ENCODE data around the gene TAF1C. TPM values are rescaled to one million over a fixed set of nuclear protein-coding genes. Genes with fewer than 3 reads are reported as not detected.

Gene TAF1C
- polyA plus RNA-seq, 1 of the 3 experiments (the other 2 are of a cell fraction) = 49.3 TPM

DNA sequence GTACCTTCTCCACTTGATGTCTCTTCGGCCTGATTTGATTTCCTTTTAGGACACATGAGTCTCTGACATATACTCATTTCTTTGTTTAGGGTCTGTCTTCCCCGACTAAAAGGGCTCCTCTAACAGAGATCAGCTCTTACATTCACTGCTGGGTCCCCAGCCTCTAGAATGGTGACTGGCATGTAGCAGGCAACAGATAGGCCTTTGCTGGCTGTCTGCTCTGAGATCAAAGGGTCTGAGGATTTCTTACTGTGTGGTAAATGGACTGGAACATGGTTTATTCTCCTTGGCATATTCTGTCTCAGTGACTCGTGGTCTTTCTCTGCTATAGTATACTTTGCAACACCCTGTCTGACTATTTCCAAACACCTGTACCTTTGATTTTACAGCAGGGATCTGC lies 25.1 kb downstream of the TAF1C start:
- no peaks in the 10 kb centered on the region for H3K9me2 ChIP-seq
- POLR2A ChIA-PET = no interaction called here
- peaks cover 39% of the 10 kb centered on the region for H3K27me3 ChIP-seq (ENCODE audit: insufficient read depth)

DNA sequence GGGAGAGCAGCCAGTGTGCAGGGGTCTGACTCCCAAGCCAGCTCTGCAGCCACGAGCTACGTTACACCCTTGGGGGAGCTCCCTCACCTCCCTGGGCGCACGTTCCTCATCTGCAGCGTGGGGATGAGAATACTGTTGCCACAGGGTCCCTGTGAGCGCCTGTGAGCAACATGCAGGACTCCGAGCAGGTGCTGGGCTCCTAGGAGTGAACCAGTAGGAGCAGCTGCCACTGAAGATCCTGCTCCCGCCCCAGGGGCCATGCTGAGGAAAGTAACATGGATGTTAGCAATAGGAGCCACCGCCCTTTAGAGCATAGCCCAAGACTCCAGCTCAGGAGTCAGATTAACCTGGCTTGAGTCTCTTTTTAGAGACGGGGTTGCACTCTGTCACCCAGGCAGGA lies 25.8 kb downstream of the TAF1C start:
- no peak overlapping the region for H2AFZ ChIP-seq (ENCODE audit: low read depth)
- H3K27me3 ChIP-seq (ENCODE audit: insufficient read depth) = peaks cover 32% of the 10 kb centered on the region
- no peak for DNase-seq
- H4K20me1 ChIP-seq (ENCODE audit: insufficient read depth) = no peaks in the 10 kb centered on the region
- H3K4me2 ChIP-seq = no peak overlapping the region
- ChIA-PET CTCF (interaction anchor here (0.9 to 1.9 kb wide), 6 partner anchors 13 to 204 kb away, joined by 3 to 8 read pairs (median 6); partner anchors contain the start of gene TAF1C), POLR2A (no interaction called here)
- TF ChIP-seq FOSL2 (IDR thresholded peaks at IDR 0.05; ENCODE audit: borderline replicate concordance, low read depth) (no peak), EZH2phosphoT487 (IDR thresholded peaks at IDR 0.05; ENCODE audit: borderline replicate concordance, low read depth) (no peak), TAF1 (IDR thresholded peaks at IDR 0.05; ENCODE audit: borderline replicate concordance, low read depth, low read length) (no peak), MEF2A (IDR thresholded peaks at IDR 0.05; ENCODE audit: borderline replicate concordance, low read depth) (no peak), SMC3 (IDR thresholded peaks at IDR 0.05; ENCODE audit: low read depth, low read length) (no peak)
- no peak overlapping the region for H3K27ac ChIP-seq (ENCODE audit: low read depth in 2 of 2, low read length in 1 of 2)
- peaks cover 0 to 2% of the 10 kb centered on the region in 2 experiments; a peak in 1 of 4 replicates for H3K4me1 ChIP-seq (ENCODE audit: control insufficient read depth in 1 of 2, insufficient read depth in 2 of 2, low read depth in 1 of 2, low read length in 1 of 2)
- no peak overlapping the region for H3K4me3 ChIP-seq (ENCODE audit: low read depth in 2 of 2, low read length in 1 of 2)
- no peaks in the 10 kb centered on the region for H3K9me3 ChIP-seq
- H3F3A ChIP-seq (replicated peaks; ENCODE audit: insufficient read depth) = no peaks in the 10 kb centered on the region
- H3K9ac ChIP-seq = no peak overlapping the region
- no peaks in the 10 kb centered on the region for H3K36me3 ChIP-seq (replicated peaks in 1 of 2; ENCODE audit: control insufficient read depth in 1 of 2, insufficient read depth in 2 of 2, low read length in 1 of 2)
- H3K79me2 ChIP-seq (ENCODE audit: insufficient read depth) = no peaks in the 10 kb centered on the region
- no peaks in the 10 kb centered on the region for H3K9me2 ChIP-seq
- 67% methylated on average over 1 of the region's 10 CpGs for WGBS (ENCODE audit: low lambda C conversion rate)

More for the DNA sequence above, 25.1 kb downstream of the TAF1C start:
- no peak overlapping the region for H3K4me3 ChIP-seq (ENCODE audit: low read depth in 2 of 2, low read length in 1 of 2)
- no peaks in the 10 kb centered on the region for H3K36me3 ChIP-seq (replicated peaks in 1 of 2; ENCODE audit: control insufficient read depth in 1 of 2, insufficient read depth in 2 of 2, low read length in 1 of 2)
- H3K9me3 ChIP-seq = no peaks in the 10 kb centered on the region
- H3K4me1 ChIP-seq (ENCODE audit: control insufficient read depth in 1 of 2, insufficient read depth in 2 of 2, low read depth in 1 of 2, low read length in 1 of 2) = peaks cover 0 to 2% of the 10 kb centered on the region in 2 experiments; a peak in 1 of 4 replicates
- no peak overlapping the region for H3K9ac ChIP-seq
- H3F3A ChIP-seq (replicated peaks; ENCODE audit: insufficient read depth) = no peaks in the 10 kb centered on the region
- H4K20me1 ChIP-seq (ENCODE audit: insufficient read depth) = no peaks in the 10 kb centered on the region
- no peak overlapping the region for H2AFZ ChIP-seq (ENCODE audit: low read depth)
- H3K79me2 ChIP-seq (ENCODE audit: insufficient read depth) = no peaks in the 10 kb centered on the region
- CTCF ChIA-PET = interaction anchor here (1.3 to 1.9 kb wide), 2 partner anchors 13 to 14 kb away, joined by 6 read pairs; no protein-coding TSS in a partner anchor
- DNase-seq = no peak
- WGBS (ENCODE audit: low lambda C conversion rate) = 35% methylated on average over 3 of the region's 3 CpGs
- TF ChIP-seq, protein P1, sequence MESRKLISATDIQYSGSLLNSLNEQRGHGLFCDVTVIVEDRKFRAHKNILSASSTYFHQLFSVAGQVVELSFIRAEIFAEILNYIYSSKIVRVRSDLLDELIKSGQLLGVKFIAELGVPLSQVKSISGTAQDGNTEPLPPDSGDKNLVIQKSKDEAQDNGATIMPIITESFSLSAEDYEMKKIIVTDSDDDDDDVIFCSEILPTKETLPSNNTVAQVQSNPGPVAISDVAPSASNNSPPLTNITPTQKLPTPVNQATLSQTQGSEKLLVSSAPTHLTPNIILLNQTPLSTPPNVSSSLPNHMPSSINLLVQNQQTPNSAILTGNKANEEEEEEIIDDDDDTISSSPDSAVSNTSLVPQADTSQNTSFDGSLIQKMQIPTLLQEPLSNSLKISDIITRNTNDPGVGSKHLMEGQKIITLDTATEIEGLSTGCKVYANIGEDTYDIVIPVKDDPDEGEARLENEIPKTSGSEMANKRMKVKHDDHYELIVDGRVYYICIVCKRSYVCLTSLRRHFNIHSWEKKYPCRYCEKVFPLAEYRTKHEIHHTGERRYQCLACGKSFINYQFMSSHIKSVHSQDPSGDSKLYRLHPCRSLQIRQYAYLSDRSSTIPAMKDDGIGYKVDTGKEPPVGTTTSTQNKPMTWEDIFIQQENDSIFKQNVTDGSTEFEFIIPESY (IDR thresholded peaks at IDR 0.05; ENCODE audit: borderline replicate concordance, low read depth) = no peak
- no peak for TF ChIP-seq SIN3A (IDR thresholded peaks at IDR 0.05; ENCODE audit: borderline replicate concordance, low read depth, low read length)
- TF ChIP-seq RAD21 (IDR thresholded peaks at IDR 0.05; ENCODE audit: low read length) = no peak
- no peak for TF ChIP-seq NFIC (IDR thresholded peaks at IDR 0.05; ENCODE audit: borderline replicate concordance)
- no peak for TF ChIP-seq TCF12 (IDR thresholded peaks at IDR 0.05)
- TF ChIP-seq FOSL2 (IDR thresholded peaks at IDR 0.05; ENCODE audit: borderline replicate concordance, low read depth) = no peak
- no peak for TF ChIP-seq JUND (IDR thresholded peaks at IDR 0.05)
- no peak for TF ChIP-seq ELF1 (IDR thresholded peaks at IDR 0.05)
- no peak for TF ChIP-seq CHD2 (IDR thresholded peaks at IDR 0.05; ENCODE audit: low read length, partially characterized antibody)
- TF ChIP-seq, protein P2, sequence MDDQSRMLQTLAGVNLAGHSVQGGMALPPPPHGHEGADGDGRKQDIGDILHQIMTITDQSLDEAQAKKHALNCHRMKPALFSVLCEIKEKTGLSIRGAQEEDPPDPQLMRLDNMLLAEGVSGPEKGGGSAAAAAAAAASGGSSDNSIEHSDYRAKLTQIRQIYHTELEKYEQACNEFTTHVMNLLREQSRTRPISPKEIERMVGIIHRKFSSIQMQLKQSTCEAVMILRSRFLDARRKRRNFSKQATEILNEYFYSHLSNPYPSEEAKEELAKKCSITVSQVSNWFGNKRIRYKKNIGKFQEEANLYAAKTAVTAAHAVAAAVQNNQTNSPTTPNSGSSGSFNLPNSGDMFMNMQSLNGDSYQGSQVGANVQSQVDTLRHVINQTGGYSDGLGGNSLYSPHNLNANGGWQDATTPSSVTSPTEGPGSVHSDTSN (IDR thresholded peaks at IDR 0.05) = no peak
- TF ChIP-seq RCOR1 (IDR thresholded peaks at IDR 0.05; ENCODE audit: low read length) = no peak
- no peak for TF ChIP-seq GATA2 (CRISPR knock-in tag; IDR thresholded peaks at IDR 0.05)
- H3K4me2 ChIP-seq = no peak overlapping the region
- H3K27ac ChIP-seq (ENCODE audit: low read depth in 2 of 2, low read length in 1 of 2) = no peak overlapping the region
